CD4-positive, alpha-beta T cell treated with Interleukin-15 for 1 hour (primary cell): Measurements from ENCODE around the gene EFNB1.
A peak's percentile ranks its signal among the peaks of the same experiment; 100 is the strongest.

Experiments used
- DNase-seq: peaks from one replicate; pipeline ENCODE4 v3.0.0-alpha.2; 2020

EFNB1 gene

GRCh38 chrX:68827848-68828624 lies 785 bp upstream of the EFNB1 start:
- DNase-seq: peak; percentile 67

- DNase-seq: no peak
Measured at GRCh38 chrX:68829582-68830418, 979 bp downstream of the EFNB1 start.

GRCh38 chrX:68830419-68831404 lies 1.9 kb downstream of the EFNB1 start:
- DNase-seq: no peak

- no peak for DNase-seq
Measured at GRCh38 chrX:68831405-68832100, 2.7 kb downstream of the EFNB1 start.

GRCh38 chrX:68832101-68832416 lies 3.2 kb downstream of the EFNB1 start:
- DNase-seq: peak; percentile 24

- no peak for DNase-seq
Measured at GRCh38 chrX:68832516-68833447, 4.0 kb downstream of the EFNB1 start.

GRCh38 chrX:68833448-68833805 lies 4.6 kb downstream of the EFNB1 start:
- no peak for DNase-seq

GRCh38 chrX:68833855-68834331 lies 5.1 kb downstream of the EFNB1 start:
- DNase-seq: peak; percentile 23

- DNase-seq: no peak
Measured at GRCh38 chrX:68834371-68835103, 5.7 kb downstream of the EFNB1 start.

GRCh38 chrX:68835104-68835442 lies 6.3 kb downstream of the EFNB1 start:
- no peak for DNase-seq

- no peak for DNase-seq
Measured at GRCh38 chrX:68835468-68835867, 6.6 kb downstream of the EFNB1 start.

GRCh38 chrX:68837119-68837518 lies 8.3 kb downstream of the EFNB1 start:
- DNase-seq: no peak

GRCh38 chrX:68838571-68838910 lies 9.7 kb downstream of the EFNB1 start:
- no peak for DNase-seq

GRCh38 chrX:68839771-68840170 lies 10.9 kb downstream of the EFNB1 start:
- DNase-seq: no peak

- no peak for DNase-seq
Measured at GRCh38 chrX:68840256-68840655, 11.4 kb downstream of the EFNB1 start.

GRCh38 chrX:68841251-68842049 lies 12.6 kb downstream of the EFNB1 start:
- no peak for DNase-seq

- no peak for DNase-seq
Measured at GRCh38 chrX:68842351-68842750, 13.5 kb downstream of the EFNB1 start.

- DNase-seq: no peak
Measured at GRCh38 chrX:68842781-68843581, 14.2 kb downstream of the EFNB1 start.

GRCh38 chrX:68843992-68844391 lies 15.2 kb downstream of the EFNB1 start:
- DNase-seq: no peak
